SIG-M5 treated with dmso at 0.1 percent for 504 hours (cell line): Measurements from ENCODE around the gene FBXW12.

ENCODE experiments used
- DNase-seq: peaks from one replicate; lab custom pipeline; 2025; ENCODE audit not compliant: unreplicated experiment; lab: John Stamatoyannopoulos, UW

FBXW12 gene

DNA sequence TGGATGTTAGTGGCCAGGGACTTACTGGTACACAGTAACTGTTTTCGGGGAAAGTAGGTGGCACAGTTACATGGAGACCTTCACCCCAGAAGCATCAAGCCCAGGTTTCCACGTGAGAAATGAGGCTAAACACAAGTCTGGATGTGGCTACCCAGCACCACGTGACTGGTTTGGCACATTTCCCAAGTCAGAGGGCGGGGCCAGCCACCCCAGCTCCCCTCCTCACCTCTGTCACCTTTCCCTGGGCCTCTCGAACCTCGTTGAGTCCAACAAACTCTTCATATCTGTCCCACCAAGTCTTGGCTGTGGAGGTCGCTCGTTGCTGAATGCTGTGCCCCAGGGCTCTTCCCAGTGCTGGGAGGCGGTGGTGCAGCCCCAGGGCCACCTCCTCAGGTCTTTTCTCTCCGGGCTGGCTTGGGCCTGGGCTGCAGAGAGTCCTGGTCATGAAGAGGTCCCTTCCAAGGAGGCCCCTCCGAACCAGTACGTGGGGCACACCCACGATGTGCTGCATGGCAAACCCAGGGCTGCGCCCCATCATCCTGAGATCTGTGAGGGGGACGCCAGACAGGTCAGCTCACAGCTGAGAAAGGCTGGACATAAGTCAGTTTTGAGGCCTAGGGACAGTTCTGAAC is 62.7 kb downstream of the FBXW12 start:
- DNase-seq, result no peak

DNA sequence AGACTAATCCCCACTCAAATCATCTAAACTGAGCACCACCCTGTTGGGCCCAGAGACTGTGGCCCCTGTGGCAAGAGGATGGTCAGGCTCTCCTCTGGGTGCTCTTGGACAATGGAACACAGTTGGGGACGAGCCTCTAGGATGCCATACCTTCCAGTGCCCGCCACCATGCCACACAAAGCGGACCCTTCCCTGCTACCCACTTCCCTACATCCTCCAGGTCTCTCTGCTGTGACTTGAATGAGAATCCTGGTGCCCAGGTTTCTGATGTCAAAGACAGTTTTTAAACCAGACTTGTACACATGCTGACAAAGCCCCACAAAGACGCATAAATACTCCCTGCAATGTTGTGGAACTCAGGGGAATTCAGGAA is 63.2 kb downstream of the FBXW12 start:
- DNase-seq, result no peak

DNA sequence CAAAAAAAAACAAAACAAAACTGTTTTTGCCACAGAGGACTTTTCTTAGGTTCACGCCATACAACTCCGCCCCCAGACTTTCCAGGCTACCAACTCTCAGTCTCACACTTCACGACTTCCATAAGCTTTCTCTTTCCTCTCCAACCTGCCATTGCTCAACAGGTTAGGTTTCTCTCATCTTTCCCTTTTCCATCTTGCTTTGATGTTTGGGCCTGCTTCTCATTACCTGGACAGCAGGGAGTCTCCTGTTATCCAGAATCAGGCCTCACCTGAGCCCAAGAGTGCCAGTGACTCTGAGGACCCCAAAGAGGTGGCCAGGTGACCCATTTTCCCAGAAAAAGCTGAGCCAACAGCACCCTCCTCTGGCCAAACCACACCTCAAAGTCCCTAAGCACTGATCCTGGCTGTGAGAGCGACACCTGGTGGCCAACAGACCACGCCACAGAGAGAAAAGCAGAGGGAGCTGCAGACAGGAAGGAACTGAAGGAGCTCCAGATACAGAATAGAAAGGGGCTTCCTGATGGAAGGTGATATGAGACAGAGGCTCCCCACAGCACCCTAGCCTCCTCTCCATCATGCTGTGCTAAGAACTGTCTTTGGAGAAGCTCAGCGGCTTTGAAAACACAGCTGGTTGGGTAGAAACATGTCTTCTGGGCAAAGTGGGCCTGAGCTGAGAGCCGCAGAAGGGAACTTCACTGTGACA is 63.9 kb downstream of the FBXW12 start:
- peak; percentile 84 for DNase-seq

DNA sequence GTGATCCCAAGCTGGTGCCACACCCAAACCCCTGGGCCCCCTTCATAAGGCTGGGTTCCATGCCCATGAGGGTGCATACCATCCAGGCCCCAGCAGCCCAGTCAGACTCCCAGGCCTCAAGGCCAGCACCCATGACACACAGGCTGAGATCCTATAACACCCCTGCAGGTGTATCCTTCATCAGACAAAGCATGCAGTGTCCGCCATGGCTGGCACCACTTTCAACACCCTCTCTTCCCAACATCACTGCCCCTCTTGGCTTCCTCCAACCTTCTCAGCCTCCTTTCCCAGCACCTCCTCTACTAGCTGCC is 64.4 kb downstream of the FBXW12 start:
- no peak for DNase-seq

DNA sequence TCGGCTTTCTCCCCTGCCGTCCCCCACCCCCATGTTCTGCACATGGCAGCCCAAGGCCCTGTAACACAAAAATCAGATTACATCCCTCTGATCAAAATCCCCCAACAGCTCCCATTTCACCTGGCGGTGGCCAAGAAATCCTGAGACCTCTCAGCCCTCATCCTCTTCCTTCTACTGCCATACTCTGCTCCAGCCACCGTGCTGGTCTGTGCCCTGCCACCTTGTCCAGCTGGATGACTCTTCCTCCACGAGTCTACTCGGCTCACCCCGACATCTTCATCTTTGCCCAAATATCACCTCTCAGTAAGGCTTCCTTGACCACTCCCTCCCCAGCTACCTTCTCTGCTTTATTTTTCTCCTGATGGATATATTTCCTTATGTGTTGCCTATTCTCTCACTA is 64.8 kb downstream of the FBXW12 start:
- no peak for DNase-seq

DNA sequence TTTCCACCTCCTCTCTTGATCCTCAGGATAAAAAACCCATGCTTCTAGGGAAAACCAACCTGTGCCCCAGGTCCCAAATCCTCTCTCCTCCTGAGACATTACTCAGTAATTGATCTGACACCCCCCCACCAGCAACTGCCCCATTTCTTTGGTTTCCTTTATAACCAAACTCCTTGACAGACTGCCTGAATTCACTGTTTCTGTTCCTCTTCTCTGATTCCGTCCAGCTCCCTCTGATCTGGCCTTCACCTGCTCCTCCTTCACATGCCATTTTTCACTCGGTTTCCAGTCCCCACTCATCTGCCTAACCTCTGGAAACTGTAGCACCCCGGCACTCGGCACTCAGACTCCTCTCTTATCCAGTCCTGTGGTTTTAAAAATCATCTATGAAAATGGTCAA is 65.8 kb downstream of the FBXW12 start:
- peak; percentile 36 for DNase-seq

DNA sequence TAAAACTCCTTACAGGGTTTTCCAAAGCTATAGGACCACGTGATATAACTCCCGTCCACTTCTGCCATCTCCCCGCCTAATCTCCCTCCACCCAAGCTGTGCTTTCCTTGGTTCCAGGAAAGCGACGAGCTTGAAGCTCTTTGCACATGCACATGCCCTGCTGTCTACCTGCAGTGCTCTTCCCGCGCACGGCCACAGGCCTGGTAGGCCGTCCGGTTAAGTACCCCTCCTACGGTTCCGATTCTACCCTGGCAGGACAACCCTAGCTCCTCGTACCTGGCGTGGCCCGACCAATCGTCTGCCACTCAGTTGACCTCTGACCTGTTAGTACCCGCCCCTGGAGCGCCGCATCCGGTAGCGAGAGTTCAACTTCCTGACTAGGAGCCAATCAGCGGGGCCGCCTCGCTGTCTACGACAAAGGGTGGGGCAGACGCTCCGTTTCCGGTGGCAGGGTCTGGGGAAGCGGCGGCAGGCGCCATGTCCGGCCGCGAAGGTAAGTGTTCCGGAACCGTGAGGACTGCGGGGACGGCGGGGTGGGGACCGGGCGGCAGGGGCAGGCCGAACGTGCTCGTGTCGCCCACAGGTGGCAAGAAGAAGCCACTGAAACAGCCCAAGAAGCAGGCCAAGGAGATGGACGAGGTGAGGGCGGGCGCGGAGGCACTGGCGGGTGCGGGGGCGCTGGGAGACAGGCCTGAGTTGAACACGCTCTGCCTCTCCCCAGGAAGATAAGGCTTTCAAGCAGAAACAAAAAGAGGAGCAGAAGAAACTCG is 68.0 kb downstream of the FBXW12 start, which contains the start of the genes CCDC51 and TMA7:
TSS of gene CCDC51 (minus strand) at position 300 of the 770 bp plus-strand sequence. CDS start 4,991 bp downstream, outside the sequence.
TSS of gene TMA7 (plus strand) at position 438 of the 770 bp plus-strand sequence. CDS start at position 478, 40 bp downstream.
- DNase-seq, result peak; percentile 97

DNA sequence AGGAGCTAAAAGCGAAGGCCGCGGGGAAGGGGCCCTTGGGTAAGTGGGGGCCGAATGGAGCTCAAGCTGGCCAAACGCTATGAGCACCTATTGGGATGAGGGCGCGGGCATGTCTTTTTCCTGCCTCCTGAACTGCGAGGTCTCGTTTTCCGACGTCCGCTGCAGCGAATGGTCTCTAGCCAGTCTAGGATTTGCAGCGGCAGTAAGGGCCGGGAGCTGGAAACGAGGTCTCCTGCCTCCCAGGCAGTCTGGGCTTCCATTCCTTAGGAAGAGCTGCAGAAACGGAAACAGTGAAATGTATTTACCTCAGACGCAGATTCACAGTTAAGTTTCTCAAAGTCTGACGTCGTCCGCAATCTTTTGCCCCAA is 68.6 kb downstream of the FBXW12 start:
- DNase-seq, result no peak

DNA sequence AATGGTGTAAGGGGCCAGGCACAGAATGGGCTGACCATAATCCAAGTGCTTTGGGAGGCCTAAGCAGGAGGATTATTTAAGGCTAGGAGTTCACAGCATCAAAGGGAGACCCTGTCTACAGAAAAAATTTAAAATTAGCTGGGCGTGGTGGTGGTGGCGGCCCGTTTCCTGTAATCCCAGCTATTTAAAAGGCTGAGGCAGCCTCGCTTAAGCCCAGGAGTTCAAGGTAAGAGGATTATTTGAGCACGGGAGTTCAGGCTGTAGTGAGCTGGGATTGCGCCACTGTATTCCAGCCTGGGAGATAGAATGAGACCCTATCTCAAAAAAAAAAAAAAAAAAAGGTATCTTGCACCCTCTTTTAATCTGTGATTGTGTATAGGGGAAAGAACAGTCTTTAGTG is 69.9 kb downstream of the FBXW12 start:
- no peak for DNase-seq
